Measurements from ENCODE around the gene FLNB. TPM values are rescaled to one million over a fixed set of nuclear protein-coding genes. Genes with fewer than 3 reads are reported as not detected.
A peak's percentile ranks its signal among the peaks of the same experiment; 100 is the strongest.

Gene FLNB
- total RNA-seq, 1 experiment from 2014 or later: 315 TPM

GRCh38 chr3:58169371-58169770, 161.1 kb downstream of the FLNB start:
- H3K36me3 Mint-ChIP-seq (ENCODE audit: insufficient read depth, unreplicated experiment): peaks cover 98% of the 10 kb centered on the region
- peaks cover 9% of the 10 kb centered on the region for H3K36me3 ChIP-seq (ENCODE audit: control insufficient read depth, insufficient read depth, low read length)

GRCh38 chr3:58170376-58170775, 162.2 kb downstream of the FLNB start:
- H3K4me3 ChIP-seq (ENCODE audit: low read depth, low read length): no peak overlapping the region
- peak overlapping the region; percentile 16 for H3K27ac Mint-ChIP-seq (ENCODE audit: unreplicated experiment)
- H3K36me3 Mint-ChIP-seq (ENCODE audit: insufficient read depth, unreplicated experiment): peaks cover 98% of the 10 kb centered on the region
- H3K9me3 Mint-ChIP-seq (ENCODE audit: unreplicated experiment): no peaks in the 10 kb centered on the region
- POLR2A ChIA-PET: no interaction called here
- H3K27me3 ChIP-seq (replicated peaks; ENCODE audit: control insufficient read depth, insufficient read depth, low read length): no peaks in the 10 kb centered on the region
- H3K4me1 Mint-ChIP-seq (ENCODE audit: low read depth, unreplicated experiment): peaks cover 50% of the 10 kb centered on the region
- no peak for TF ChIP-seq CTCF (IDR thresholded peaks at IDR 0.05; ENCODE audit: insufficient read depth in 1 of 2, low read depth in 1 of 2, low read length in 1 of 2, severe bottlenecking in 1 of 2, unreplicated experiment in 1 of 2)
- no peak for DNase-seq
- H3K27me3 Mint-ChIP-seq (ENCODE audit: insufficient read depth, unreplicated experiment): no peaks in the 10 kb centered on the region
- intact Hi-C loops (cut with micrococcal nuclease; ENCODE audit: unreplicated experiment): no loop called here
- no peak overlapping the region for H3K4me3 Mint-ChIP-seq (ENCODE audit: unreplicated experiment)
- H3K9me3 ChIP-seq: no peaks in the 10 kb centered on the region
- CTCF ChIA-PET: no interaction called here
- BruUV-seq (replicated peaks): no TSS peak
- peaks cover 48% of the 10 kb centered on the region for H3K4me1 ChIP-seq
- H3K36me3 ChIP-seq (ENCODE audit: control insufficient read depth, insufficient read depth, low read length): peaks cover 9% of the 10 kb centered on the region

More at GRCh38 chr3:58169371-58169770, 161.1 kb downstream of the FLNB start:
- CTCF ChIA-PET: interaction anchor here (0.6 kb wide), 1 partner anchor 97 kb away, joined by 3 read pairs; no protein-coding TSS in a partner anchor
- no peak overlapping the region for H3K4me3 Mint-ChIP-seq (ENCODE audit: unreplicated experiment)
- H3K4me3 ChIP-seq (ENCODE audit: low read depth, low read length): no peak overlapping the region
- peaks cover 49% of the 10 kb centered on the region for H3K4me1 ChIP-seq
- no peaks in the 10 kb centered on the region for H3K27me3 Mint-ChIP-seq (ENCODE audit: insufficient read depth, unreplicated experiment)
- DNase-seq: no peak
- no peaks in the 10 kb centered on the region for H3K9me3 ChIP-seq
- peak overlapping the region; percentile 64 for H3K27ac Mint-ChIP-seq (ENCODE audit: unreplicated experiment)
- BruUV-seq (replicated peaks): no TSS peak
- intact Hi-C loops (cut with micrococcal nuclease; ENCODE audit: unreplicated experiment): loop anchor here (5.0 kb wide), 2 partner anchors 57 to 207 kb away; no protein-coding TSS in a partner anchor
- POLR2A ChIA-PET: no interaction called here
- TF ChIP-seq CTCF (IDR thresholded peaks at IDR 0.05; ENCODE audit: insufficient read depth in 1 of 2, low read depth in 1 of 2, low read length in 1 of 2, severe bottlenecking in 1 of 2, unreplicated experiment in 1 of 2): no peak
- H3K4me1 Mint-ChIP-seq (ENCODE audit: low read depth, unreplicated experiment): peaks cover 44% of the 10 kb centered on the region
- H3K9me3 Mint-ChIP-seq (ENCODE audit: unreplicated experiment): no peaks in the 10 kb centered on the region
- no peaks in the 10 kb centered on the region for H3K27me3 ChIP-seq (replicated peaks; ENCODE audit: control insufficient read depth, insufficient read depth, low read length)

GRCh38 chr3:58171126-58171525, 162.9 kb downstream of the FLNB start:
- no peak for TF ChIP-seq CTCF (IDR thresholded peaks at IDR 0.05; ENCODE audit: insufficient read depth in 1 of 2, low read depth in 1 of 2, low read length in 1 of 2, severe bottlenecking in 1 of 2, unreplicated experiment in 1 of 2)
- peaks cover 48% of the 10 kb centered on the region for H3K4me1 ChIP-seq
- peak overlapping the region; percentile 16 for H3K27ac Mint-ChIP-seq (ENCODE audit: unreplicated experiment)
- H3K9me3 Mint-ChIP-seq (ENCODE audit: unreplicated experiment): no peaks in the 10 kb centered on the region
- peaks cover 9% of the 10 kb centered on the region for H3K36me3 ChIP-seq (ENCODE audit: control insufficient read depth, insufficient read depth, low read length)
- peaks cover 48% of the 10 kb centered on the region for H3K4me1 Mint-ChIP-seq (ENCODE audit: low read depth, unreplicated experiment)
- no TSS peak for BruUV-seq (replicated peaks)
- H3K36me3 Mint-ChIP-seq (ENCODE audit: insufficient read depth, unreplicated experiment): peaks cover 98% of the 10 kb centered on the region
- H3K9me3 ChIP-seq: no peaks in the 10 kb centered on the region
- no peaks in the 10 kb centered on the region for H3K27me3 Mint-ChIP-seq (ENCODE audit: insufficient read depth, unreplicated experiment)
- H3K4me3 Mint-ChIP-seq (ENCODE audit: unreplicated experiment): no peak overlapping the region
- no peak overlapping the region for H3K4me3 ChIP-seq (ENCODE audit: low read depth, low read length)
- POLR2A ChIA-PET: no interaction called here
- DNase-seq: no peak
- CTCF ChIA-PET: interaction anchor here (0.9 kb wide), 1 partner anchor 163 kb away, joined by 3 read pairs; no protein-coding TSS in a partner anchor
- intact Hi-C loops (cut with micrococcal nuclease; ENCODE audit: unreplicated experiment): no loop called here
- no peaks in the 10 kb centered on the region for H3K27me3 ChIP-seq (replicated peaks; ENCODE audit: control insufficient read depth, insufficient read depth, low read length)

All from Caco-2 (cell line).